Activated T-cell treated with anti-CD3 and anti-CD28 coated beads, Interleukin-2, amount 50 U/mL, for 4 hours (primary cell): ENCODE results near the gene MYO9A. TPM values are rescaled to one million over a fixed set of nuclear protein-coding genes. Genes with fewer than 3 reads are reported as not detected.

ENCODE experiments used
- ATAC-seq, 2 donors: fragments of 200-7000 bp; cut with Tn5 transposase; one replicate each; pipeline ENCODE4 v1.10.0; 2021
- DNase-seq: peaks from one replicate; pipeline ENCODE4 v3.0.0-alpha.2; 2020
- H3K27me3 Mint-ChIP-seq: one replicate; pipeline ENCODE4 v1.8.0; 2021; ENCODE audit warnings: low read depth, mixed read lengths
- H3K36me3 Mint-ChIP-seq: one replicate; pipeline ENCODE4 v1.8.0; 2022; ENCODE audit warnings: mixed read lengths; ENCODE audit not compliant: insufficient read depth
- H3K4me1 Mint-ChIP-seq: one replicate; pipeline ENCODE4 v1.8.0; 2021; ENCODE audit warnings: low read depth, mixed read lengths
- H3K4me3 Mint-ChIP-seq: one replicate; pipeline ENCODE4 v1.8.0; 2021; ENCODE audit warnings: mild to moderate bottlenecking, moderate library complexity, mixed read lengths
- H3K9me3 Mint-ChIP-seq: one replicate; pipeline ENCODE4 v1.8.0; 2021; ENCODE audit warnings: mixed read lengths
- total RNA-seq, 3 donors: library from RNA; stranded (reverse); gene quantifications; one replicate each; pipeline ENCODE4 v1.2.1, GENCODE V29; 2021

The MYO9A gene
- total RNA-seq, result 10 to 100 TPM; 15.9 to 18.9 (median 17.1) TPM

GRCh38 chr15:72118017-72118978 lies at the start of gene MYO9A, which contains the start of gene SENP8:
Gene MYO9A (minus strand): TSS chr15:72118150. CDS start chr15:72046563, 71,587 bp downstream.
Gene SENP8 (plus strand): TSS chr15:72118403. CDS start chr15:72139624, 21,221 bp downstream.
- Mint-ChIP-seq H3K4me1 (peaks cover 31% of the 10 kb centered on the region), H3K27me3 (peaks cover 2% of the 10 kb centered on the region), H3K9me3 (no peaks in the 10 kb centered on the region), H3K36me3 (no peaks in the 10 kb centered on the region), H3K4me3 (peak within 1 kb of the TSS; percentile 93)
- peak; percentile 100 for DNase-seq
- ATAC-seq, result peak; percentile 70 to 74

DNA sequence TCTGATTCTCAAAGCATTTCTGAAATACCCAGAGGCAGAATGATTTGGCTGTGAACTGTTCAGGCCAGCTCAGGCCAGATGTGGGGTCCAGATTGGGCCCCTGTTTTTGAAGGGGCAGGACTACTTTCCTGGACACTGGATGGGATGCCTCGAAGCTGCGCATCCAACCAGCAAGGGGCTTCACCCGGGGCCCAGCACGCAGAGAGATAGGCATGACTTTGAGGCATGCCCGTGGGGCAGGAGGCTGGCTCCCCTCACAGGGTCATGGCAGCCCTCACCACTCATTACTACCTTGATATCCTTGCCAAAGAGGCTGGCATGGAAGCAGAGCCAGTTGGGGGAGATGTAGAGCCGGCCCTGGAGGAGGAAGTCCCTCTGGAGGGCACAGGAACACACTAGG lies 49.5 kb upstream of the MYO9A start:
- no peaks in the 10 kb centered on the region for H3K9me3 Mint-ChIP-seq
- peaks cover 3% of the 10 kb centered on the region for H3K27me3 Mint-ChIP-seq
- no peaks in the 10 kb centered on the region for H3K36me3 Mint-ChIP-seq
- H3K4me1 Mint-ChIP-seq, result peaks cover 5% of the 10 kb centered on the region
- no peak overlapping the region for H3K4me3 Mint-ChIP-seq
- DNase-seq, result no peak
- no peak for ATAC-seq

DNA sequence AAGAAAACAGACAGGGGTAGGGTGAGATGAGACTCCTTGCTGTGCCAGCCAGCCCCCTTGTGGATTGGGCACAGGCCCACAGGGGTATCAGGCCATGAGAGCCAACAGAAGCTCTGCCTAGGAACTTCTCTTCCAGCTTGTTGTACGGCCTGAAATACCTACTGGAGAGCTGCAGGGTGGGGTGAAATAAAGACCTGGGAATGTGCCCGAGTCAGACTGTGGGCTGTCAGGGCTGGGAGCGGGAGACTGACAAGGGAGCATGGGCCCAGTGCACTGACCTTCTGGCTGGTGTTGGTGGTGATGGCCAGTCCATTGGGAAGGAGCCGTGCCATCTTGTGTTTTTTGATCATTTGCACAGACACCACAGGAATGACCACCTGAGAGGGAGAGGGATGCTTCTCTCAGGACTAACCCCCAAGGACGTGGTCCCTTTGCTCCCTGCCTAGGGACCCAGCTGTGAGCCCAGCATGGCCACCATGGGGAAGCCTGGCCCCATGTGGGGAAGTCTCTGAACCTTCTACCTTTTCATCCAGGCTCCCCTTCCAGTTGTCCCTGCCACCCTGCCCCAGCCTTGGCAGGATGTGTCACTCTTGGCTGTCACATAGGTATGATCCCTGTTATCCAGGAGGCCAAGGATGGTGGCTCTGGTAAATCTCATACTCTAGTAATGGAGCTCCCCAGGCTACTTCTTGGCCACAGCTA lies 48.9 kb upstream of the MYO9A start:
- ATAC-seq (no peak), DNase-seq (no peak)
- Mint-ChIP-seq H3K9me3 (no peaks in the 10 kb centered on the region), H3K4me3 (no peak overlapping the region), H3K27me3 (peaks cover 3% of the 10 kb centered on the region), H3K4me1 (peaks cover 5% of the 10 kb centered on the region), H3K36me3 (no peaks in the 10 kb centered on the region)

GRCh38 chr15:72163719-72164118 lies 45.8 kb upstream of the MYO9A start:
- Mint-ChIP-seq H3K36me3 (no peaks in the 10 kb centered on the region), H3K9me3 (no peaks in the 10 kb centered on the region), H3K4me1 (peaks cover 5% of the 10 kb centered on the region), H3K4me3 (no peak overlapping the region), H3K27me3 (peaks cover 3% of the 10 kb centered on the region)
- DNase-seq, result no peak
- no peak for ATAC-seq

- ATAC-seq (no peak), DNase-seq (no peak)
- Mint-ChIP-seq H3K9me3 (no peaks in the 10 kb centered on the region), H3K4me3 (no peak overlapping the region), H3K4me1 (no peaks in the 10 kb centered on the region), H3K36me3 (no peaks in the 10 kb centered on the region), H3K27me3 (no peaks in the 10 kb centered on the region)
Measured at GRCh38 chr15:72162569-72162968, 44.6 kb upstream of the MYO9A start.

- Mint-ChIP-seq H3K9me3 (no peaks in the 10 kb centered on the region), H3K4me3 (no peak overlapping the region), H3K27me3 (no peaks in the 10 kb centered on the region), H3K36me3 (no peaks in the 10 kb centered on the region), H3K4me1 (no peaks in the 10 kb centered on the region)
- DNase-seq, result no peak
- ATAC-seq, result no peak
Measured at GRCh38 chr15:72161361-72162132, 43.6 kb upstream of the MYO9A start.

DNA sequence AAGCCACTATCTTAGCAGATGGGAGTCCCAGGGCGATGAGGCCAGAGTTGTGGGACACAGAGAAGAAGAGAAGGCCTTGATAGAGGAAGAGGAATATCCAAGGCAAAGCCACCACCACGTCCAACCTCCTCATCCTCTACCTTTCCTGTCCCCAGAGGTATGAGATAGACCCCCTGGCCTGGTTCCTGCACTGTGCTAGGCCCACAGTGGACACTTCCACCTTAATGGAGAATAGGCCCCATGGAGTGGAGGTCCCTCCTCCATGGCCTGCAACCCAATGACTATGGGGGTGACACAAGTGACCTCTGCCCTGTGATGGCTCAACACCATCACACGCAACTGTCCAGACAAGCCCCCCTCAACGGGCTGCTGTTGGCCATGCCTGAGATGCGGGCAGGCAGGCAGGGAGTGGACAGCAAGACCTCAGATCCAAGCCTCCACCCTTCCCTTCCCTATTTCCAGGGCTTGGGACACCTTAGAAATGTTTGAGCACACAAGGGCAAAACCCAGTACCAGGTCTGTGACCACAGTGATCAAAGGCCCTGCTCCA lies 42.8 kb upstream of the MYO9A start:
- no peak for ATAC-seq
- H3K4me3 Mint-ChIP-seq, result no peak overlapping the region
- no peaks in the 10 kb centered on the region for H3K36me3 Mint-ChIP-seq
- no peaks in the 10 kb centered on the region for H3K27me3 Mint-ChIP-seq
- H3K4me1 Mint-ChIP-seq, result peaks cover under 1% of the 10 kb centered on the region
- no peaks in the 10 kb centered on the region for H3K9me3 Mint-ChIP-seq
- no peak for DNase-seq

DNA sequence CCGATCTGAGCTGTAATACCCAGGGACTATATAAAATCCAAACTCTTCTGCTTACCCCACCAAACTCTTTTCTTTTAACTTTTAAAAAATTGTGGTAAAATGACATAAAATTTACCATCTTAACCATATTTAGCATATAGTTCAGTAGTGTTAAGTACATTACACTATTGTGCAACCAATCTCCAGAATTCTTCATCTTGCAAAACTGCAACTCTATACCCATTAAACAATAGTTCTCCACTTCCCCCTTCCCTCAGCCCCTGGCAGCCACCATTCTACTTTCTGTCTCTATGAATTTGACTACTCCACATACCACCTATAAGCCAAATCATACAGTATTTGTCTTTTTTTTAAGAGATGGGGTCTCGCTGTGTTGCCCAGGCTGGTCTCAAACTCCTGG lies 39.0 kb upstream of the MYO9A start:
- H3K9me3 Mint-ChIP-seq, result no peaks in the 10 kb centered on the region
- peaks cover 2% of the 10 kb centered on the region for H3K4me1 Mint-ChIP-seq
- no peaks in the 10 kb centered on the region for H3K36me3 Mint-ChIP-seq
- no peaks in the 10 kb centered on the region for H3K27me3 Mint-ChIP-seq
- DNase-seq (no peak), ATAC-seq (no peak)
- no peak overlapping the region for H3K4me3 Mint-ChIP-seq

DNA sequence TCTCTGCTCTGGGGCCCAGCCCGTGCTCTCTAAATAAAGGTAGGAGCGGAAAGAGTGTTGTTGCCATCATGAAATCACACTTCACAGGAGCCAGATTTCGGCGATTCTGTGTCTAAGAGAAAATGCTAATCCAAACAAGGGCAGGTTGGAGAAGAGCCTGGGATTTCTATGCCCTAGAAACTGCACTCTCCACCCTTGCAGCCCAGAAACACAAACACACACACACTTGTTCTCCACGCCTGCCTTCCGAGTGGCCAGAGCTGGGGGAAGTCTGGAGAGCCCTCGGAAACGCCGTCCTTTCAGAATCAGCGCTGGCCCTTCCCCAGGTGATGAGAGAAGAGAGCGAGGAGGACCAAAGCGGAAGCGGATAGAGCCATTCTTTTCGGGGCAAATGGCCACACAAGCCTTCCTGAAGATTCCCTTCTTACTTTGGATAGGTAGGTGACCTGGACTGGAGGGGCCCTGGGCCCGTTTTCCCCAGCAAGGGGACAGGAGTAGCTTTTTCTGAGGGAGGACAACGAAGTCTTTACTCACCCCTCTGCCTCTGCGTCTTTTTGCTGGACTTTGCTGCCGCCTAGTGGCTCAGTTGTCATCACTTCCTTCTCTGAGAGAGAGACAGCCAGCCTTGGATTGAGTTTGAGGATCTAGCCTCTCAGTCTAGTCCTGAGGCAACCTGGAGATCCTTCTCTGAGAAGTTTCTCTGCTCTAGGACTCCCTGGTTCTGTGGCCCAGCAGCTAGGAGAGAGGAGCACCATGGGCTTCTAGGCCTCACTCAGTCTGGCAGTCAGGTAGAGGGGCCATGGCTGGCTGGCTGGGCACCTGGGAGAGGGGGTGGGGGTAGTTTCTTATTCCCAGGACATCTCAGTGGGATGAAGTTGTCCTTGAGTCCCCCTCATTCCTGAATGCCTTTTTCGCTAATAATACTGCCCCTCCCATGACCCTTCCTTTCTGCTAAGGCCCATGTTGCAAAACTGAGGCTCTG lies 38.0 kb upstream of the MYO9A start:
- Mint-ChIP-seq H3K4me3 (peak overlapping the region; percentile 77), H3K9me3 (no peaks in the 10 kb centered on the region), H3K27me3 (no peaks in the 10 kb centered on the region), H3K4me1 (peaks cover 2% of the 10 kb centered on the region), H3K36me3 (no peaks in the 10 kb centered on the region)
- ATAC-seq (peak; percentile 86 to 91), DNase-seq (peak; percentile 79)

DNA sequence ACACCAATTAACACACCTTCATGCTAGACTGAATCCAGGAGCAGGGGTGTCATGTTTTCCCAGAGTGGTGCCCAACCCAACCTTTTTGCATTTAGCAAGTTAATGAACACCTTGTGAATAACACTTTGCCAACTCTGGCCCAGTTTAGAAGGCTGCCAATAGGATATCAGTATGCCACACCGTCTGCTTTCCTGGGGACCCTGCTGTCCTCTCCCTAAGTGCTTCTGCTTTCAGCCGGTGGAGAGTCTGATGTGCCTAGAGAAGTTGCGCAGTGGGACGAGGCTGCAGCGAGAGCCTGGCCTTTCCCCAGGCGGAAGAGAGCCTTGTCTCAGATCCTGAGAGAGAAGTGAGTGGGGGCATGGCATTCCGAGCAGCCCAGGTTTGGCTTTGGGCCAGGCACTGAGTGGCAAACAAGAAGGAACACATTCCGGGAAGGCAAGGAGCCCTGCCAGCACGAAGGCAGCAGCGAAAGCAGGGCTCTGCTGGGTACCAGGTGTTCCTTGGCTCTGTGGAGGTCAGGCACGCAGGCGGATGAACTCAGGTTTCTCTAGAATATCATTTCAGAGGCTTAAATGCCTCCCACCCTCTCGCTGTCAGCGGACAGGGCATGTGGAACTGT lies 37.2 kb upstream of the MYO9A start:
- DNase-seq (no peak), ATAC-seq (no peak)
- no peaks in the 10 kb centered on the region for H3K9me3 Mint-ChIP-seq
- H3K4me3 Mint-ChIP-seq, result peak overlapping the region; percentile 77
- peaks cover 2% of the 10 kb centered on the region for H3K4me1 Mint-ChIP-seq
- H3K27me3 Mint-ChIP-seq, result no peaks in the 10 kb centered on the region
- no peaks in the 10 kb centered on the region for H3K36me3 Mint-ChIP-seq

DNA sequence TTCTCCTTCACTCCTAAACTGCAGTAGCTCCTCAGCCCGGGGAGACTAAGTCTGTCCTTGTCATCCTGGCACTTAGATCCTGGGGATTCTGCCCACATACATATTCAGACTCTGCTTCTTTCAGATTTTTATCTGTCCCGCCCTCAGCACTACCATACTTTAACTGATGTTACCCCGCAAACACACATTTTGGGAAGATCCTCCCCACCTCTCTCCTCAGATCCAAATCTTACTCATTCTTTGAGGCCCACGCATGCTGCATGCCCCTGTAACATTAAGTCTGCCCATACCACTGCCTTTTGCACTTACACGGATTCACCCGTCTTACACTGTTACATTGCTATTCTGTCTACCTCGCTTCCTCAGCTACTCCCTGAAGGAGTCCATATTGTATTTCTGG lies 36.4 kb upstream of the MYO9A start:
- no peaks in the 10 kb centered on the region for H3K27me3 Mint-ChIP-seq
- DNase-seq (no peak), ATAC-seq (no peak)
- H3K4me1 Mint-ChIP-seq, result peaks cover 2% of the 10 kb centered on the region
- H3K9me3 Mint-ChIP-seq, result no peaks in the 10 kb centered on the region
- no peaks in the 10 kb centered on the region for H3K36me3 Mint-ChIP-seq
- H3K4me3 Mint-ChIP-seq, result no peak overlapping the region

DNA sequence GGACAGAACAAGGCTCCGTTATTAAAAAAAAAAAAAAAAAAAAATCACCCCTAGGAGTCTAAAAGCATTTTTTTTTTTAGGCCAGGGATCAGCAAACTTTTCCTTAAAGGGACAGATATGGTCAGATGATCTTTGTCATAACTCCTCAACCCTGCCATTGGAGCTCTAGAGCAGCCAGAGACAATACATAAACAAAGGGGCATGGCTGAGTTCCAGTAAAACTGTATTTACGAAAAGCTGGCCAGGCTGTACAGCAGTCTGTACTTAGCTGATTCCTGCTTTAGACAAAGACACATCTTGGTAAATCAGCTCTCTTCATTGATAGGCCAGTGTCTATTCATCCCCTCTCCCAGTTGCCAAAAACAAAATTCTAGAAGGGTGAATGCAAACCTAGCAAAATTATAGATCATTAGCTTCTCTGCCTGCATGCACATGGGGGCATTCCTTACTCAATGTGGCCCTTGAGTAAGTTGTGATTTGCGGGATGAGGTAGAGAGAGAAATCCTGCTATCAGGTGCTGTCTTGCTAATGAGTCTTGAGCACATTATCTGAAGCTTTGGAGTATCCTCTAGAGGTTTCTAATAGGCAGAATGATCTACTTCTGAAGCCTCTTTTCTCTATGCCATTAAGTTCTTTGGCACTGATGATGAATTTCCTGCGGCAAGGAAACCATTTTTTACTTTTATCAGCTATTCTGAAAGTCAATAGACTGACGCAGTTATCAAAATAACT lies 35.5 kb upstream of the MYO9A start:
- Mint-ChIP-seq H3K4me1 (peaks cover 2% of the 10 kb centered on the region), H3K4me3 (no peak overlapping the region), H3K27me3 (no peaks in the 10 kb centered on the region), H3K36me3 (no peaks in the 10 kb centered on the region), H3K9me3 (no peaks in the 10 kb centered on the region)
- DNase-seq (no peak), ATAC-seq (no peak)
